Activated CD8-positive, alpha-beta memory T cell treated with anti-CD3 and anti-CD28 coated beads for 4 hours (primary cell): ENCODE results near the gene ELK3.
"Not testable (repeated sequence)": the region's sequence is repeated elsewhere in the genome, so short reads cannot be mapped to it uniquely, and the experiment has no call there.

ENCODE experiments used
- DNase-seq, 2 donors: peaks; one replicate each; pipeline ENCODE4 v3.0.0-alpha.2; 2020; ENCODE audit warnings: low read depth in 2 of 2

Gene ELK3

DNA sequence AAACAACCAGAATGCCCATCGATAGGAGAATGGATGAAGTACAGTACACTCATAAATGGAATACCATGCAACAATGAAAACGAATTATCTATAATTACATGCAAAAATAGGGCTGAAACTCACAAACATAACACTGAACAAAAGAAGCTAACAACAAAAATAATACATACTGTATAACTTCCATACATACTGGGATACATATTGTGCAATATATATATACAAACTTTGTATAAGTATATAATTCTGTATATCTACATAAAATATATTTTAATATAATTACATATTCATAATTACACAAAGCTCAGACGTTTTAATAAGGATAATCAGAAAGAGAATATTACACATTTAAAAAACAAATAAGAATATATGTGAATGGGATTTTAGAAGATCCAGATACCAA, 115.9 kb downstream of the ELK3 start:
- DNase-seq, result no peak

DNA sequence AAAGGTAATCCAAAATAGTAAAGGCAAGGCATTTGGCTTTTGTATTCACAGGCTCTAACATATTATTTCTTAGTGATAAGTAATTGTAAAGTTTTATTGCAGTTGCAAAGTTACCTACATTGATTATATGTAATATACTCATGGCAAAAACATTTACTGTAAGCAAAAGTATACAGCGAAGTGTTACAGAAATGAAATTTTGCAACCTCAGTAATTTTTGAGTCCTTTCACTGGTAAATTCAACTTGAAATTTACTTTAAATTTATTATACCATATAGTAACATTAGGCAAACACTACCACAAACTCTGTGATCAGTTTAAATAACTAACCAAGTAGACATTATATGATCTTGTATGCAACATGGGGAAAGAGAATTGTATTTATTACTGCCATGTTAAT, 117.0 kb downstream of the ELK3 start:
- no peak for DNase-seq

- DNase-seq, result no peak
Measured at GRCh38 chr12:96313606-96314005, 119.4 kb downstream of the ELK3 start.

GRCh38 chr12:96314723-96315122, 120.5 kb downstream of the ELK3 start:
- DNase-seq, result no peak

DNA sequence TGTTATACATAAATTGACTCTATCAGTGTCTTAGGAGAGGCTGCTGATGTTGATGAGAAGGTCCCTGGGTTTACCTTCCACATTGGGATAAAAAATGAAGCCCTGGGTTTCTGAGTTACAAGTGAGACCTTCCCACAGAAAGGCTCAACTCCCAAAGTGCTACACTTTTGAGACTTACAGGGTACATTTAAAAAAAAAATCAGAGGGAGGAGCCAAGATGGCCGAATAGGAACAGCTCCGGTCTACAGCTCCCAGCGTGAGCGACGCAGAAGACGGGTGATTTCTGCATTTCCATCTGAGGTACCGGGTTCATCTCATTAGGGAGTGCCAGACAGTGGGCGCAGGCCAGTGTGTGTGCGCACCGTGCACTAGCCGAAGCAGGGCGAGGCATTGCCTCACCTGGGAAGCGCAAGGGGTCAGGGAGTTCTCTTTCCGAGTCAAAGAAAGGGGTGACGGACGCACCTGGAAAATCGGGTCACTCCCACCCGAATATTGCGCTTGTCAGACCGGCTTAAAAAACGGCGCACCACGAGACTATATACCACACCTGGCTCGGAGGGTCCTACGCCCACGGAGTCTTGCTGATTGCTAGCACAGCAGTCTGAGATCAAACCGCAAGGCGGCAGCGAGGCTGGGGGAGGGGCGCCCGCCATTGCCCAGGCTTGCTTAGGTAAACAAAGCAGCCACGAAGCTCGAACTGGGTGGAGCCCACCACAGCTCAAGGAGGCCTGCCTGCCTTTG, 121.7 kb downstream of the ELK3 start:
- not testable (repeated sequence) for DNase-seq

- not testable (repeated sequence) for DNase-seq
Measured at GRCh38 chr12:96317801-96318200, 123.6 kb downstream of the ELK3 start.
